ENCODE results near the gene EPRS1.
A peak's percentile ranks its signal among the peaks of the same experiment; 100 is the strongest.
"Not testable (repeated sequence)": the region's sequence is repeated elsewhere in the genome, so short reads cannot be mapped to it uniquely, and the experiment has no call there.

The EPRS1 gene

GRCh38 chr1:220046052-220046930 lies at the start of gene EPRS1:
TSS of gene EPRS1 (minus strand) at chr1:220046505. CDS start at chr1:220046388, 117 bp downstream.
- TF ChIP-seq ZNF274 (IDR thresholded peaks at IDR 0.05; ENCODE audit: low read depth, low read length): no peak
- H3K4me3 ChIP-seq (ENCODE audit: low read length): peak within 1 kb of the TSS; percentile 80

DNA sequence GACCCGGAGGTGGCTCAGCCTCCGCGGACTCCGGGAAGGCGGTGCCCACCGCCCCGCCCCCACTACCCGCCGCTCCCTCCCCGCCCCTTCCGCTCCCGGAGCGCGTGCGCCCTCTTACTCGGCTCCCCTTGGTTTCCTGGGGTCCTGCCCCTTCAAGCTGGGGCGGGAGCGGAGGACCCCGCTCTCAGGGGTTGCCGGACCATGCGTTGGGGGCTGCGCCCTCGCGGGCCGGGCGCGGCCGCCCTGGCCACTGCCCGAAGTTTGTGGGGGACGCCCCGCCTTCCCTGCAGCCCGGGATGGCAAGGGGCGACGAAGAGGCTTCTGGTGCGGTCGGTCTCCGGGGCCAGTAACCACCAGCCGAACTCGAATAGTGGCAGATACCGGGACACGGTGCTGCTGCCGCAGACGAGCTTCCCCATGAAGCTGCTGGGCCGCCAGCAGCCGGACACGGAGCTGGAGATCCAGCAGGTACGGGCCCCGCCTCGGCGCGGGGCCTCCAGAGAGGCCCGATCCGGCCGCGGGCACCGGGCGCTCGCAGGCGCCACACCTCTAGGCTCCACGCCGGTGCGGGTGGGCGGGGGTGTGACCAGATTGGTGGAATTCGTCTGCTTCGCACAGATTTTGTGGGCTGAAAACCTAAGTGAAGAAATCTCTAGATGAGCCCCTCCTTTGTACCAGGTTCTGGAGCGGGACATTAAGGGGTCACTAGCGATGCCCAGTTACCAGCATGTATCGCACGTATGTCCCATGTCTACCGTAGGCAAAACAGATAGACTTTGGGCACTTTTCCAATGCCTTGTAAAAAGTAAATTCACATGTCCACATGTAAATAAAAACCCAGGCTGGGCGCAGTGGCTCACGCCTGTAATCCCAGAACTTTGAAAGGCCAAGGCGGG lies 48.0 kb upstream of the EPRS1 start, which contains the start of gene IARS2:
Gene IARS2 (plus strand): TSS at position 117 of the 896 bp plus-strand sequence. CDS start 85 bp downstream, at position 202.
- TF ChIP-seq ZNF274 (IDR thresholded peaks at IDR 0.05; ENCODE audit: low read depth, low read length): no peak

DNA sequence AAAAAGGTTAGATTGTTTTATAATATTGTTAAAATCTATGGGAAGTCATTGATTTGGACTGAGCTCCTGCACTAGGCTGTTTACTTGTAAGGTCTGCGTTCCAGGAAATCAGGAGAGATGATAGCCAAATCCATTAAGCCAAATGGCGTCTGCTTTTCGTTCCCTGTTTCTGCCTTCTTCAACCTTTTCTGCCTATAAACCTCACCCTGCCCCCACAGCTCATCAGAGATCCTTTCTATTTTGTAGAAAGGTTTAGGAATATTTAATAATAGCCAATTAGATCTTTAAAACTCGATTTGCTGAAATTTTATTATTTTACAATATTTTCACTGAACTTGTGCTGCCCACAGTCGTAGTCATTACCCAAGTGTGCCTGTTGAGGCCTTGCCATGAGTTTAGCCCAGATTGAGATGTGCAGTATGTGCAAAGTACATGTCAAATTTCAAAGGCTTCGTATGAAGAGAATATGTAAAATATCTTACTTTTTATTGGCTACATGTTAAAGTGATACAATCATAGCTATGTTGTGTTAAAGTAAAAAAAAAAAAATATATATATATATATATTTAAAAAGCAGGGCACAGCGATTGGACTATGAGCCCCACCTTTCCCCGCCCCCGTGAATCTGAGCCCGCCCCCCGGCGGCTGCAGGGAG lies 47.2 kb upstream of the EPRS1 start:
- H3K4me3 ChIP-seq (ENCODE audit: low read length): no peak overlapping the region
- TF ChIP-seq ZNF274 (IDR thresholded peaks at IDR 0.05; ENCODE audit: low read depth, low read length): no peak

More for the DNA sequence above, 48.0 kb upstream of the EPRS1 start, which contains the start of gene IARS2:
- H3K4me3 ChIP-seq (ENCODE audit: low read length): peak within 1 kb of the TSS; percentile 83

- TF ChIP-seq ZNF274 (IDR thresholded peaks at IDR 0.05; ENCODE audit: low read depth, low read length): no peak
These were observed 46.4 kb upstream of the EPRS1 start for GRCh38 chr1:220092694-220093093.

GRCh38 chr1:220089650-220090556 lies 43.6 kb upstream of the EPRS1 start, which contains the start of gene BPNT1:
TSS of gene BPNT1 (minus strand) at chr1:220089788. CDS start at chr1:220079846, 9,942 bp downstream.
- TF ChIP-seq ZNF274 (IDR thresholded peaks at IDR 0.05; ENCODE audit: low read depth, low read length): no peak
- peak within 1 kb of the TSS; percentile 74 for H3K4me3 ChIP-seq (ENCODE audit: low read length)

More at GRCh38 chr1:220092694-220093093, 46.4 kb upstream of the EPRS1 start:
- H3K4me3 ChIP-seq (ENCODE audit: low read length): no peak overlapping the region

DNA sequence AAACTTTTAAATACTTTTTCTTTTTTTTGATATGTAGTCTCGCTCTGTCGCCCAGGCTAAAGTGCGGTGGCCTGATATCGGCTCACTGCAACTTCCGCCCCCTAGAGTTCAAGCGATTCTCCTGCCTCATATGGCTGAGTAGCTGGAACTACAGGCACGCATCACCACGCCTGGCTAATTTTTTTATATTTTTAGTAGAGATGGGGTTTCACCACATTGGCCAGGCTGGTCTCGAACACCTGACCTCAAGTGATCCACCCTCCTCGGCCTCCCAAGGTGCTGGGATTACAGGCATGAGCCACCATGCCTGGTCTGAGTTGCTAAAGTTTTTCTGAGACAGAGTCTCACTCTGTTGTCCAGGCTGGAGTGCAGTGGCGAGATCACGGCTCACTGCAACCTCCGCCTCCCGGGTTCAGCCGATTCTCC lies 40.0 kb upstream of the EPRS1 start:
- not testable (repeated sequence) for H3K4me3 ChIP-seq (ENCODE audit: low read length)

DNA sequence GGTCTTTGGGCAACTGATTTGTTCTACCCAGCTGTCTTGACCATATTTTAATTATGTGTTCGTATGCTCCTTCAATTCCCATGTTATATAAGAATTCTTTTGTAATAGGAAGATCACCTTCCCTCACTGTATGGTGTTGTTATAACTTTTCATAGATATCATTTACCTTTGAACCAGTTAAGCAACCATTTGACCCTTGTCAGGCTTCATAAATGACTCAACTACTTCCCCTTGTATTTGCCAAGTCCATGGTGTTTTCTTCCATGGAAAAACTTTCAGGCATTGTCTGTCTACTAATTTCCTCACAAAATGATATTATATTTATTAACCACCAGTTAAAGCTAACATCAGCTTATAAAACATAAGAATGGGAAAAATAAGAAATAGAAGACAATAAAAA lies 38.2 kb upstream of the EPRS1 start:
- H3K4me3 ChIP-seq (ENCODE audit: low read length): no peak overlapping the region
- TF ChIP-seq ZNF274 (IDR thresholded peaks at IDR 0.05; ENCODE audit: low read depth, low read length): no peak

DNA sequence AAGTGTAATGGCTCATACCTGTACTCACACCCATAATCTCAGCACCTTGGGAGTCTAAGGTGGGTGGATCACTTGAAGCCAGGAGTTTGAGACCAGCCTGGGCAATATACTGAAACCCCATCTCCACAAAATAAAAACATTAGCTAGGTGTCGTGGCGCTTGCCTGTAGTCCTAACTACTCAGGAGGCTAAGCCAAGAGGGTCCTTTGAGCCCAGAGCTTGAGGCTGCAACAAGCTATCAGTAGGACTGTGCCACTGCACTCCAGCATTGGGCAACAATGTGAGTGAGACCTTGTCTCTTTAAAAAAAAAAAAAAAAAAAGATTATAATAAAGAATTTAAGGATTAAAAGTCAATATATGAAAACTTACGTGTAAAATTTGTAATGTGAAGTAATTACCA lies 31.6 kb upstream of the EPRS1 start:
- no peak for TF ChIP-seq ZNF274 (IDR thresholded peaks at IDR 0.05; ENCODE audit: low read depth, low read length)
- H3K4me3 ChIP-seq (ENCODE audit: low read length): no peak overlapping the region

- no peak overlapping the region for H3K4me3 ChIP-seq (ENCODE audit: low read length)
- TF ChIP-seq ZNF274 (IDR thresholded peaks at IDR 0.05; ENCODE audit: low read depth, low read length): no peak
These were observed 30.8 kb upstream of the EPRS1 start for GRCh38 chr1:220076861-220077762.

DNA sequence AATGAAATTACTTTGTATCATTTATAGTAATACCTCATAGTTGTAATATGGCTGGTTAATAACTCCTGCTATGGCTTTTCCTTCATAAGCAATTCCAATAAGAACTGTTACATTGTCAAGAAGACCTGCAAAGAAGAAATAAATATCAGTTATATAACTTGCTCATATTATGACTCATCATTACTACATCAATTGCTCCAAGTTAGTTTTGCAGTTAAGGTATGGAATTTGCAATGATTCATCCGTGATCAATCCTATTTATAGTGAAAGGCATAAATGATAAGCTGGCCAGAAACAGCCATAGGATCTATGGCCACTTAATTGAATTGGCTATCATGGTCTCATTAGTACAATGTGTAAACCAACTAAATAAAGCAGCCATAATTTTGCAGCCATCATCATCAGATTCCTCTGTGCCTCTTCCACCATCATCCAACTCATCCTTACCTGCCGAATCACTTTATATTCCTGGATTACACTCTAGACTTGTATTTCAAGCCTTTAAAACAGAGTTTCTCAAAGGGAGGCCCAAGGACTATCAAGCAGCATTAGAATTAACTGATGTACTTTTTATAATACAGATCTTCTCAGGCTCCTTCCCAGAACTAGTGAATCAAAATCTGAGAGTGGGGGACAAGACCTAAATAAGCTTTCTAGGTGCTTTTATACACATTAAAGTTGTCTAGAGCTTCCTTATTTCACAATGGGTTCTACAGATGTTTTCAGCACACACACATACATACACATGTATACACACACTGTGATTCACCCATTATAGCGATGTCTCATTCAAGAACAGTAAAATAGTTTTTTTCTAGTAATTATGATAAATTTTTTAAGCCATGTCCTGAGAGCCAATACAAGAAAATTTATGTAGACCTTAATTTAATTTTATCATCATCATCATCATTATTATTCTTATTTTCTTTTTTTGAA lies 21.2 kb upstream of the EPRS1 start:
- TF ChIP-seq ZNF274 (IDR thresholded peaks at IDR 0.05; ENCODE audit: low read depth, low read length): no peak
- H3K4me3 ChIP-seq (ENCODE audit: low read length): no peak overlapping the region

DNA sequence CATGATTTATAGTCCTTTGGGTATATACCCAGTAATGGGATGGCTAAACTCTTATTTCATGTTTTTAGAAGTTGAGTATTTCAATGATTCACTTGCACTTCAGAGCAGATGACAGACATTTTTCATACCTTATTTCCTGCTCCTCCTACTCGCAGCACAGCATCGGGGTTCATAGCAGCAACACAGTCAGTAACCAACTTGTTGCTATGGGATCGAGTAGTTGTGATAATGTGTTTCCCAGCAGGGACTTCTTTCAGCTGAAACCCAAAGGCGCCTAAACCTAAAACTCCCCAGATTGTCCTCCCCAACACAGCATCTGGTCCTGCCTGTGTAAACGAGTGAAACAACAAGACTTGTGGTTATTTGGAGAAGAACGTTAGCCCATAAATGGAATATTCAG lies 16.3 kb upstream of the EPRS1 start:
- no peak for TF ChIP-seq ZNF274 (IDR thresholded peaks at IDR 0.05; ENCODE audit: low read depth, low read length)
- H3K4me3 ChIP-seq (ENCODE audit: low read length): no peak overlapping the region
